BLaER1 treated with 17β-estradiol and CSF1 and Interleukin-3, amounts not matched to agents 10 nM and 100 nM (cell line): ENCODE data around the gene FYN.

Experiments used
- H3K27ac ChIP-seq, 11 experiments: shearing (Covaris generic); formaldehyde crosslinking; 2 replicates each; pipeline ENCODE4 v1.8.1; 2022
- H3K27me3 ChIP-seq, 11 experiments: shearing (Covaris generic); formaldehyde crosslinking; 2 replicates each; pipeline ENCODE4 v1.8.1; 2022
- H3K36me3 ChIP-seq, 11 experiments: shearing (Covaris generic); formaldehyde crosslinking; 2 replicates each; pipeline ENCODE4 v1.8.1; 2022
- H3K4me1 ChIP-seq, 10 experiments: shearing (Covaris generic); formaldehyde crosslinking; 2 replicates each; pipeline ENCODE4 v1.8.1; 2022
- H3K4me2 ChIP-seq, 11 experiments: shearing (Covaris generic); formaldehyde crosslinking; 2 replicates each; pipeline ENCODE4 v1.8.1; 2022
- H3K4me3 ChIP-seq, 10 experiments: shearing (Covaris generic); formaldehyde crosslinking; 2 replicates each; pipeline ENCODE4 v1.8.1; 2022
- H3K9ac ChIP-seq, 11 experiments: shearing (Covaris generic); formaldehyde crosslinking; 2 replicates each; pipeline ENCODE4 v1.8.1; 2022
- H3K9me3 ChIP-seq, 11 experiments: shearing (Covaris generic); formaldehyde crosslinking; replicated peaks in 1 of 11; 2 replicates each; pipeline ENCODE4 v1.8.1; 2022
- H4K20me1 ChIP-seq, 11 experiments: shearing (Covaris generic); formaldehyde crosslinking; 2 replicates each; pipeline ENCODE4 v1.8.1; 2022
- Cebpa-rat ChIP-seq, 11 experiments: shearing (Covaris generic); IDR thresholded peaks; 2 replicates each; pipeline ENCODE4 v1.8.1; 2022

Gene FYN

DNA sequence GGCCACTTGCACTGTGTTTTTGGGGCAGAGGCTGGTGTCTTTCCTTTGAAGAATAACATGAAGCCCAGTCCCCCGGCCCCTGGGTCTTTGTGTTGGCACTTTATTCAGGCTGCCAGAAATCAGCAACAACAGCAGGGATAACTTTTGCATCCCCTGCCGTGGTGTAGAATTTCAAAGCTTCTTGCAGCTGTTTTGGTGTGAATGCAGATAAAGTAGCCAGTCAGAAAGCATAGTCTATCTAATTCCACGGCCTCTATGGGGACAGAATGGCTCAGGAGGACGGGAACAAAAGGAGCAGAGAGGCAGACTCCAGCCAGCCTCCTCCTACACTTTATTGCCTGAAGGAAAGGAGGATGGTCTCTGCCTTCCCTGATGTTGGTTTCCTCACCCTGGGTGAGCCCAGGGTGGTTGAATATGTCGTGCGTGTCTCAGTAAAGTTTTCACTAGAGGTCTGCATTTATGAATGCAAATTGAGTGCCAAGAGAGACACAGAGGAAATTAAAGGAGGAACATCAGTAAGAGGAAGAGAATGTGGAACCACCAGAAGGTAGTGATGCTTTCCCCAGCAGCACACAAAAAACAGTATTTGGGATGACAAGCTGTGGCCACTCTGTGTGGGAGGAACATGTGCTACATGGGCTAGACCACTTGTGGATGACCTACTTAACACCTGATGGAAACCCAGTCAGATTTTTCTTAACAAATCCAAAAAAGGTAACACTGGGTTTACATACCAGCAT is 141.6 kb downstream of the FYN start:
- H3K27ac ChIP-seq: 0 out of 22 replicates have a peak overlapping the region, but pooled peaks of 1 of the 11 experiments have one; percentile 14
- no peak for TF ChIP-seq Cebpa-rat (IDR thresholded peaks at IDR 0.05)

DNA sequence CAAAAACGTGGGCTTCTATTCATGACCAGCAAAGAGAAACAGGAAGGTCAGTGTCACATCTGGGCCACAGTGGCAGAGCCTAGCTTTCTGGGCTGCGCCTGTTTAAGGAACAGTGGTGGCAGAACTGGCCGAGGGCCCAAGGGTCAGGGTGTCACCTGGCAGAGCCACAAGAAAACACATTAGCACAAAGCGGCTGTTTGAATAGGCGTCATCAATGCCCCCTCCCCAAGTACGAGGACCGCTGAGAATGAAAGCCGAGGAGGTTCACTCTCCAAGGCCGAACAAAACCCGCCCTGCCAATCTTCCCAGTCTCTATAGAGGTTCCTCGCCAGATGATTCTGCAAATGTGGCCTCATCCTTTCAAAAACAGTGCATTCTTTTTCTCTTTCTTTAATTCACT is 142.4 kb downstream of the FYN start:
- H3K4me3 ChIP-seq: no peak overlapping the region
- H3K9ac ChIP-seq: no peak overlapping the region
- H4K20me1 ChIP-seq: peaks cover 0 to 36% (median 0%) of the 10 kb centered on the region in 11 experiments; a peak in 8 of 22 replicates
- peaks cover 14 to 58% (median 47%) of the 10 kb centered on the region in 11 experiments; a peak in 21 of 22 replicates for H3K9me3 ChIP-seq
- no peaks in the 10 kb centered on the region for H3K27me3 ChIP-seq
- TF ChIP-seq Cebpa-rat (IDR thresholded peaks at IDR 0.05): no peak
- peaks cover 9 to 78% (median 58%) of the 10 kb centered on the region in 11 experiments; a peak in 20 of 22 replicates for H3K36me3 ChIP-seq
- H3K4me1 ChIP-seq: peaks cover 12 to 25% (median 16%) of the 10 kb centered on the region in 10 experiments; a peak in 18 of 20 replicates
- peak overlapping the region in 1 of 11 experiments; percentile 73; a peak in 3 of 22 replicates for H3K4me2 ChIP-seq
- no peak overlapping the region for H3K27ac ChIP-seq

More for the DNA sequence above, 141.6 kb downstream of the FYN start:
- H3K4me1 ChIP-seq: peaks cover 12 to 25% (median 21%) of the 10 kb centered on the region in 10 experiments; a peak in 17 of 20 replicates
- peaks cover 0 to 37% (median 0%) of the 10 kb centered on the region in 11 experiments; a peak in 7 of 22 replicates for H4K20me1 ChIP-seq
- H3K9me3 ChIP-seq: peaks cover 14 to 58% (median 46%) of the 10 kb centered on the region in 11 experiments; a peak in 21 of 22 replicates
- peak overlapping the region in 3 of 11 experiments; percentile 35 to 73 (median 66); a peak in 7 of 22 replicates for H3K4me2 ChIP-seq
- no peak overlapping the region for H3K9ac ChIP-seq
- peaks cover 9 to 71% (median 54%) of the 10 kb centered on the region in 11 experiments; a peak in 20 of 22 replicates for H3K36me3 ChIP-seq
- no peaks in the 10 kb centered on the region for H3K27me3 ChIP-seq
- H3K4me3 ChIP-seq: no peak overlapping the region

DNA sequence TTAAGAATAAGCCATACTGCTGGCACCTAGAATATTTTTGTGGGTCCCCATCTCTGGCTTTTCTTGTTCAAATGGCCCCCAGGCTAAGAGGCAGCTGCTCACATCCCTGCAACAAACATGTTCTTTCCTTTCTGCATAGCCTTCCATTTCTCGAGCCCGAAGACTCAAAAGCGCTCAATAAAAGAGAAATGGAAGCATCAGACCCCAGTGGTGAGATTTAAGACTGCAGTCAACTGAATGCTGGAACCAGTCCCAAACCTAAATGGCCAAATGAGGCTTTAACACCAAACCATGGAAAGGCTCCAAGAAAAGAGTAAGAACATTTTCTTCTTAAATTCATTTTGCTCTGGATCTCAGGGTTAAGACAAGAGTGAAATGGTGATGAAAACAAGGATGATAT is 145.4 kb downstream of the FYN start:
- H3K36me3 ChIP-seq: peaks cover 3 to 50% (median 30%) of the 10 kb centered on the region in 11 experiments; a peak in 20 of 22 replicates
- no peaks in the 10 kb centered on the region for H3K27me3 ChIP-seq
- H3K4me3 ChIP-seq: no peak overlapping the region
- H3K27ac ChIP-seq: no peak overlapping the region
- TF ChIP-seq Cebpa-rat (IDR thresholded peaks at IDR 0.05): no peak
- H4K20me1 ChIP-seq: peaks cover 6 to 59% (median 22%) of the 10 kb centered on the region in 11 experiments; a peak in 17 of 22 replicates
- H3K9ac ChIP-seq: no peak overlapping the region
- peaks cover 26 to 48% (median 35%) of the 10 kb centered on the region in 10 experiments for H3K4me1 ChIP-seq
- H3K4me2 ChIP-seq: no peak overlapping the region
- peaks cover 4 to 33% (median 23%) of the 10 kb centered on the region in 11 experiments; a peak in 21 of 22 replicates for H3K9me3 ChIP-seq

DNA sequence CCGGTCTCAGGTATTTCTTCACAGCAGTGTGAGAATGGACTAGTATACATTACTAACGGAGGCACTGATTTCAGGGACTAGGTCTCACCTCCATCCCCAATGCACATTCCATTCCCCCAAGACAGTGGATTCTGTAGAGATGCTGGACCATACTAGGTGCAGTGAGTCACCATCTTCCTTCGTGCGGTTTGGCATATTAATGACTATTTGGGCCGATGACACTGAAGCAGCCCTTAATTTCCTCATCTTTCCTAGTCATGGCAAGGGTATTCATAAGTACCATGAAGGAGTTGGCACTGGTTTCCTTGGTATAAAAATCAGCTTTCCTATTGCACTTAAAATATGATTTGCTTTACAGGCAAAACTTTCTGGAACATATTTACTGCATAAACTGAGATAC is 146.2 kb downstream of the FYN start:
- Histone ChIP-seq H3K9ac (no peak overlapping the region), H3K36me3 (peaks cover 3 to 43% (median 23%) of the 10 kb centered on the region in 11 experiments; a peak in 16 of 22 replicates), H3K4me1 (peaks cover 32 to 48% (median 40%) of the 10 kb centered on the region in 10 experiments), H3K27me3 (no peaks in the 10 kb centered on the region), H3K4me3 (no peak overlapping the region), H3K9me3 (peaks cover 0 to 26% (median 16%) of the 10 kb centered on the region in 11 experiments; a peak in 16 of 22 replicates), H4K20me1 (peaks cover 6 to 65% (median 22%) of the 10 kb centered on the region in 11 experiments; a peak in 17 of 22 replicates), H3K27ac (no peak overlapping the region), H3K4me2 (no peak overlapping the region)
- no peak for TF ChIP-seq Cebpa-rat (IDR thresholded peaks at IDR 0.05)

DNA sequence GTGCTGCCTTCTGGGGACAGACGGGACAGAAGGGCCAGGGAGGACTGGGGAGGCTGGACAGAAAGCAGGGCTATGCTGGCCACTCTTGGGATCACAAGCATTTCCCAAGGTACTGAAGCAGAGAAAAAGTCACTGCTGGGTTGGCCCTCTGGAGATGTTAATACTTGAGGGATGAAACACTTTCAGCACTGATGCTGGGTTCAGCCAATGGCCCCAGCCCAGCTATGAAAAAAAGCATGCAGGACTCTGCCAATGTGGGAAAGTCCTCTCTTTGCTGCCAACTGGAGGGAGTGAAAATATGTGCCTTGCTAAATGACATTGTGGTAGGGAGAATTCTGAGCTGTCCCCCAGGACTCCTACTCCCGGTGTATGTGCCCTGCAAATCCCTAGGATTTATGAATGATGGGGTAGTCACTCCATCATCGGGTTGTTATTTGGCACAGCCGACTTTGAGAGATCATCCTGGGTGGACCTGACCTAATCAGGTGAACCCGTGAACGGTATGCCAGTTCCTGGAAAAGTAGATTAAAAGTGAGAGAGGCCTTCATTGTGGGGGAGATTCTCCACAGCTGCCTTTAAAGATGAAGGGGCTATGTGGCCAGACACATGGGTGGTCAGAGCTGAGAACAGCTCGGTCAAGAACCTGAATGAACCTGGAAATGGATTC is 147.7 kb downstream of the FYN start:
- Histone ChIP-seq H4K20me1 (peaks cover 6 to 75% (median 22%) of the 10 kb centered on the region in 11 experiments; a peak in 17 of 22 replicates), H3K4me3 (no peak overlapping the region), H3K9ac (no peak overlapping the region), H3K36me3 (peaks cover 3 to 36% (median 27%) of the 10 kb centered on the region in 11 experiments; a peak in 13 of 22 replicates), H3K9me3 (peaks cover 0 to 11% (median 5%) of the 10 kb centered on the region in 11 experiments; a peak in 12 of 22 replicates), H3K27ac (peak overlapping the region in 3 of 11 experiments; percentile 1 to 23 (median 16); a peak in 1 of 22 replicates), H3K4me2 (peak overlapping the region; percentile 43 to 65 (median 60); a peak in 17 of 22 replicates), H3K27me3 (no peaks in the 10 kb centered on the region), H3K4me1 (peaks cover 26 to 43% (median 36%) of the 10 kb centered on the region in 10 experiments)
- TF ChIP-seq Cebpa-rat (IDR thresholded peaks at IDR 0.05): no peak

DNA sequence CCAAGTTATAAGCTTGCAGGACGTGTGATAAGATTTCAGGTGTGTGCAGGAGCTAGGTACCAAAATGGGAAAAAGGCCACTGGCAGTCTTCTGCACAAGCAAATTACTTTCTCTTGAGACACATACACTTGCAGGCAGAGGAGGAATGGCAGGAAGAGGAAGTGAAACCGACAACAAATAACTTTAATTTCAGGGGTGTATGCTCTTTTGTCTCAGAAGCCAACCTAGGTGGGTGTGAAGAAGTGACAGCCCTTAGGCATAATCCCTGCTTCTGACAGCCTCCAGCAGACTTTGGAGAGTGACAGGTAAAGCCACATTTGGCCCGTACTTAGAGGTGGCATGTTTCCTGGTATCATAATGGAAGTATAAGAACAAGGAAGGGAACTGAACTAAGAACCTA is 148.7 kb downstream of the FYN start:
- Histone ChIP-seq H3K4me3 (no peak overlapping the region), H3K4me1 (peaks cover 23 to 43% (median 36%) of the 10 kb centered on the region in 10 experiments), H3K4me2 (peak overlapping the region; percentile 43 to 65 (median 60)), H3K9ac (no peak overlapping the region; a peak in 1 of 22 replicates), H3K36me3 (peaks cover 10 to 37% (median 27%) of the 10 kb centered on the region in 11 experiments; a peak in 21 of 22 replicates), H4K20me1 (peaks cover 6 to 80% (median 22%) of the 10 kb centered on the region in 11 experiments; a peak in 17 of 22 replicates), H3K27ac (peak overlapping the region in 2 of 11 experiments; percentile 15 to 16; a peak in 1 of 22 replicates), H3K9me3 (peaks cover 0 to 7% (median 0%) of the 10 kb centered on the region in 11 experiments; a peak in 4 of 22 replicates), H3K27me3 (no peaks in the 10 kb centered on the region)
- TF ChIP-seq Cebpa-rat (IDR thresholded peaks at IDR 0.05): no peak

DNA sequence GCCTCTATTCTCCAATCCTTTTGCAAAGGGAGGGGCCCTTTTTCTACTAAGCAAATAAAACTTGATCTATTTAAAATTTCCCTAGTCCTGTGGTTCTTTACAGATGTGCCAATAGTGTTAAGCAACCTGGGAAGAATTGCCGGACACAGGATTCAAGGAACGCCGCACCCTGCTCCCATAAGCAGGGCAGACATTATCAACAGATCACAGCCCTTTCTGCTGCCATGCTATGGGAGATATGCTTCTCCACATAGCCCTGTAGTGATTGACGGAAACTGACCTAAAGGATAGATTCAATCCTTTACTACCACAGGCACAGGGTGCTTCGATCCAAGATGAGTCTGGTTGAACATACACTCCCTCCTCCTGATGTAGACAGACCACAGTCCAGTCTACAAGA is 149.2 kb downstream of the FYN start:
- peaks cover 23 to 43% (median 36%) of the 10 kb centered on the region in 10 experiments for H3K4me1 ChIP-seq
- H3K9ac ChIP-seq: no peak overlapping the region
- peaks cover 15 to 42% (median 30%) of the 10 kb centered on the region in 11 experiments; a peak in 21 of 22 replicates for H3K36me3 ChIP-seq
- peak overlapping the region; percentile 43 to 65 (median 60) for H3K4me2 ChIP-seq
- H3K27ac ChIP-seq: no peak overlapping the region
- H3K9me3 ChIP-seq: peaks cover 0 to 7% (median 0%) of the 10 kb centered on the region in 11 experiments; a peak in 4 of 22 replicates
- H3K4me3 ChIP-seq: no peak overlapping the region
- no peak for TF ChIP-seq Cebpa-rat (IDR thresholded peaks at IDR 0.05)
- H4K20me1 ChIP-seq: peaks cover 6 to 80% (median 22%) of the 10 kb centered on the region in 11 experiments; a peak in 17 of 22 replicates
- no peaks in the 10 kb centered on the region for H3K27me3 ChIP-seq

DNA sequence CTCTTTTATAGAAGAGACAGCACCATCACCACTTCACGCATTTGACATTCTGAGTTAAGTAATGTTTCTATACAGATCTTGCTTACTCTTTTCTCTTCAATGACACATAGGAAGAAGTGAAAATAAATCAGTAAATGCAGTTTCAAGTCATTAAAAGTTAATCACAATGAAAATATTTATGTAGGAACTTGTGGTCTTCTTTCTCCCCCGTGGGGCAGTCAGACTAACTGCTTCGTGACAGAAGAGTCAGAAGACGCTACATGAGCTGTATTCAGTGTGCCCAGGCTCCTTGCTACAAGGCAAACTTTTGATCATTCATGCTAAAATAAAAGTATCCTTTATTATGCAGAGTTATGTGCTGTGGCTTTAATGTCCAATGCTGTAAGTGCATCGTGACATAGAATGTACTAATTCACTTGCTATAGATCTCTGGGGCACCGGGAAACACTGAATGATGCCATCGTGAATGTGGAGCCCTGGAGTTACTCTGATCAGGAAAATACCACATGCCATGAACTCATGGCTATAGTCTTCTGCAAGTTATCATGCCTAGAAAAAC is 149.8 kb downstream of the FYN start:
- peaks cover 20 to 47% (median 35%) of the 10 kb centered on the region in 11 experiments for H3K36me3 ChIP-seq
- no peaks in the 10 kb centered on the region for H3K27me3 ChIP-seq
- 0 out of 22 replicates have a peak overlapping the region, but pooled peaks of 1 of the 11 experiments have one; percentile 5 for H3K9ac ChIP-seq
- no peak for TF ChIP-seq Cebpa-rat (IDR thresholded peaks at IDR 0.05)
- no peak overlapping the region for H3K4me3 ChIP-seq
- H3K4me2 ChIP-seq: peak overlapping the region; percentile 1 to 65 (median 60)
- H3K4me1 ChIP-seq: peaks cover 23 to 43% (median 36%) of the 10 kb centered on the region in 10 experiments
- peaks cover 6 to 80% (median 22%) of the 10 kb centered on the region in 11 experiments; a peak in 17 of 22 replicates for H4K20me1 ChIP-seq
- peaks cover 0 to 7% (median 0%) of the 10 kb centered on the region in 11 experiments; a peak in 2 of 22 replicates for H3K9me3 ChIP-seq
- no peak overlapping the region for H3K27ac ChIP-seq
